Activated CD8-positive, alpha-beta T cell treated with anti-CD3 and anti-CD28 coated beads, Interleukin-2, amount 10 ng/mL, durations not matched to agents 7 days and 5 days (primary cell): ENCODE data around the gene SEC24C. TPM values are rescaled to one million over a fixed set of nuclear protein-coding genes. Genes with fewer than 3 reads are reported as not detected.

Source experiments
- ATAC-seq: fragments of 150-1000 bp; cut with Tn5 transposase; one replicate; pipeline ENCODE4 v1.10.0; 2021; ENCODE audit warnings: moderate library complexity
- CTCF ChIA-PET: fragments of 350-600 bp; sonication (Branson Sonifier 250); formaldehyde crosslinking; loops from one replicate; lab custom pipeline; 2021; ENCODE audit warnings: antibody characterized with exemption; lab: Charles Lee
- POLR2A ChIA-PET: fragments of 350-600 bp; sonication (Branson Sonifier 250); formaldehyde crosslinking; loops from one replicate; lab custom pipeline; 2021; ENCODE audit warnings: antibody characterized with exemption; lab: Charles Lee
- DNase-seq: peaks from one replicate; pipeline ENCODE4 v3.0.0-alpha.2; 2020
- H3K27ac Mint-ChIP-seq: one replicate; pipeline ENCODE4 v1.8.0; 2021; ENCODE audit warnings: mild to moderate bottlenecking, mixed read lengths
- H3K27me3 Mint-ChIP-seq: one replicate; pipeline ENCODE4 v1.8.0; 2021; ENCODE audit warnings: low read depth, mixed read lengths
- H3K36me3 Mint-ChIP-seq: one replicate; pipeline ENCODE4 v1.8.0; 2021; ENCODE audit warnings: low read depth, mixed read lengths
- H3K4me1 Mint-ChIP-seq: one replicate; pipeline ENCODE4 v1.8.0; 2021; ENCODE audit warnings: low read depth, mixed read lengths
- H3K4me3 Mint-ChIP-seq: one replicate; pipeline ENCODE4 v1.8.0; 2021; ENCODE audit warnings: mild to moderate bottlenecking, mixed read lengths
- H3K9me3 Mint-ChIP-seq: one replicate; pipeline ENCODE4 v1.8.0; 2022; ENCODE audit warnings: mixed read lengths; ENCODE audit not compliant: insufficient read depth
- total RNA-seq, 2 experiments: library from RNA; stranded (reverse); gene quantifications; one replicate each; pipeline ENCODE4 v1.2.3, GENCODE V29; 2021

The SEC24C gene
- total RNA-seq, 2 experiments from 2014 or later = 88.9 to 94.6 TPM

GRCh38 chr10:73807471-73807870 lies 63.3 kb downstream of the SEC24C start:
- no peaks in the 10 kb centered on the region for H3K27me3 Mint-ChIP-seq
- H3K4me3 Mint-ChIP-seq = no peak overlapping the region
- no peaks in the 10 kb centered on the region for H3K9me3 Mint-ChIP-seq
- H3K4me1 Mint-ChIP-seq = peaks cover 59% of the 10 kb centered on the region
- POLR2A ChIA-PET = interaction anchor here (0.7 to 1.1 kb wide), 2 partner anchors 9 to 35 kb away, joined by 3 read pairs; a partner anchor contains a TSS
- peak overlapping the region; percentile 18 for H3K27ac Mint-ChIP-seq
- DNase-seq (no peak), ATAC-seq (no peak)
- peaks cover 65% of the 10 kb centered on the region for H3K36me3 Mint-ChIP-seq
- CTCF ChIA-PET = interaction anchor here (1.1 kb wide), 1 partner anchor 19 kb away, joined by 3 read pairs; no protein-coding TSS in a partner anchor

DNA sequence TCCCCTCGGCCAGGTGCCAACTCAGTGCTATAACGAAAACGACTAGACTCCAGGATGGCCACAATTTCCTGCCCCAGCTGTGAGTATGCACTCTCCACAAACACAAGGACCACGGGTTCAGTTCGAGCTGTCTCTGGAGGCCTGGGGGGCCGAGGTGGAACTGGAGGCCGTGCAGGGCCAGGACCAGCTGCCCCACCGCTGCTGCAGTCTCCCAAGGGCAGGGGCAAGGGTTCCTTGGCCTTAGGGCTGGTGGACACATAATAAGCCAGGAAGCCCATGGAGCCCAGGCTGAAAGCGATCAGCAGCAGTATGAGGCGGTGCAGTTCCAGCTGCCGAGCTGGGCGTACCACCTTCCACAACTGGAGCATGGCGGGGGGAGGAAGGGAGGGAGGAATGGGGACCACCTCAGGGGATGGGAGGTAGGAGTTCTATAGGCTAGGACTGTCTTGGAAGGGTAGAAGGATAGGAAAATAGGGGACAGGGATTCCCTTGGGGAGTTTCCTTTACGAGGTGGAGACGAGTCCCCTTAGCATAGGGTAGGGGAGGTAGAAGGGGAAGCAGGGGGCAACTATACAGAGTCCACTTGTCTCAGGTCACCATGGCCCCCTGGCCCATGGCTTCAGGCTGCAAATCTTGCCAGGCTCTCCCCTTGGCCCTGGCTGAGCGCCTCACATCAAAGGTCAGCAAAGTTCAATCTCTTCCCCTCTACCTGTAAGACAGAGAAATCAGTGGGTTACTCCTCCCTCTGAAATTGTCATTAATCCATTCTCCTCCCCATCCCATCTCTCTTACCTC lies 64.0 kb downstream of the SEC24C start:
- no peak overlapping the region for H3K27ac Mint-ChIP-seq
- no peaks in the 10 kb centered on the region for H3K27me3 Mint-ChIP-seq
- CTCF ChIA-PET = interaction anchor here (1.0 to 3.1 kb wide), 5 partner anchors 20 to 71 kb away, joined by 3 to 22 read pairs (median 5); a partner anchor contains a TSS
- no peak overlapping the region for H3K4me3 Mint-ChIP-seq
- H3K9me3 Mint-ChIP-seq = no peaks in the 10 kb centered on the region
- POLR2A ChIA-PET = interaction anchor here (0.8 to 3.1 kb wide), 4 partner anchors 10 to 64 kb away, joined by 3 to 24 read pairs (median 10); partner anchors contain the start of genes CHCHD1, SEC24C and ZSWIM8
- DNase-seq (no peak), ATAC-seq (no peak)
- H3K4me1 Mint-ChIP-seq = peaks cover 61% of the 10 kb centered on the region
- H3K36me3 Mint-ChIP-seq = peaks cover 65% of the 10 kb centered on the region

DNA sequence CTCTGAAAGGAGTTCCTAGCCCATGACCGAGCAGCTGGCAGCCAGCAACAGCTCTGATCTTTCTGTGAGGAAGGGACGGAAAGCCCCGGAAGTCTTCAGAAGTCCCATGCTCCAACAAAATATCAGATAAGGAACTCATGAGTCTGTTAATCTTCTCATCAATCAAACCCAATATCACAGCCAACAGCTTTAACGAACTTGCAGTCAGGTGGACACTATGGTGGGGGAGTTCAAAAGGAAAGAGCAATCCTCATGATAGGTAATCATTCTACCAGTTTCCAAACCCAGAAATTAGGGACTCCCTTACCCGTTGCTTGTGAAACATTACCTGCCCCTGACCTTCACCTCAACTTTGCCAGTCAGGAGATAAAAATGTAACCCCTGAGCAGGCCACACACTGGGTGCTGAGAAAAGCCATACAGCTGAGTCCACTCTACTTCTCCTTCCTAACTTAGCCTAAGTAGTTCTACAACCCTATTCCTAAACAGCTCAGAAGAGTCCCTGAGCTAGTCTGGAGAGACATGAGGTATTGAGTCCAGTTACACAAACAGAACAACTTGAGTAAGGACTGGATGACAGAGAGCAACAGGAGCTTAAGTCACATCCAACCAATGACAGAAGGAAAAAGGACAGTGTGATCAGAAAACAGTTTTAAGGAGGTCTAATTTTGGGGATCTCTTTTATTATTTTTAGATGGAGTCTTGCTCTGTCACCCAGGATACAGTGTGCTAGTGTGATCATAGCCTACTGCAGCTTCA lies 65.1 kb downstream of the SEC24C start:
- Mint-ChIP-seq H3K4me3 (peak overlapping the region; percentile 92), H3K27me3 (no peaks in the 10 kb centered on the region), H3K27ac (peak overlapping the region; percentile 72), H3K4me1 (peaks cover 54% of the 10 kb centered on the region), H3K36me3 (peaks cover 64% of the 10 kb centered on the region), H3K9me3 (no peaks in the 10 kb centered on the region)
- POLR2A ChIA-PET = interaction anchor here (0.8 to 3.1 kb wide), 9 partner anchors 20 to 341 kb away, joined by 3 to 24 read pairs (median 5); partner anchors contain the start of genes ADK, AP3M1, CHCHD1 and SEC24C
- CTCF ChIA-PET = interaction anchor here (0.6 to 3.1 kb wide), 10 partner anchors 11 to 1401 kb away, joined by 3 to 22 read pairs (median 4); partner anchors contain the start of gene CHCHD1
- ATAC-seq = no peak
- DNase-seq = no peak

GRCh38 chr10:73810358-73810734 lies 66.2 kb downstream of the SEC24C start:
- ChIA-PET CTCF (interaction anchor here (1.3 to 3.1 kb wide), 8 partner anchors 12 to 69 kb away, joined by 4 to 22 read pairs (median 6); partner anchors contain the start of gene CHCHD1), POLR2A (interaction anchor here (0.6 to 3.1 kb wide), 13 partner anchors 12 to 340 kb away, joined by 3 to 24 read pairs (median 5); partner anchors contain the start of genes ADK, AP3M1, CHCHD1 and SEC24C)
- peaks cover 52% of the 10 kb centered on the region for H3K4me1 Mint-ChIP-seq
- H3K9me3 Mint-ChIP-seq = no peaks in the 10 kb centered on the region
- peaks cover 69% of the 10 kb centered on the region for H3K36me3 Mint-ChIP-seq
- ATAC-seq = no peak
- H3K4me3 Mint-ChIP-seq = peak overlapping the region; percentile 92
- DNase-seq = peak; percentile 41
- H3K27me3 Mint-ChIP-seq = no peaks in the 10 kb centered on the region
- H3K27ac Mint-ChIP-seq = peak overlapping the region; percentile 93

- Mint-ChIP-seq H3K36me3 (peaks cover 68% of the 10 kb centered on the region), H3K4me1 (peaks cover 48% of the 10 kb centered on the region), H3K9me3 (no peaks in the 10 kb centered on the region), H3K27ac (peak overlapping the region; percentile 93), H3K4me3 (peak overlapping the region; percentile 92), H3K27me3 (no peaks in the 10 kb centered on the region)
- CTCF ChIA-PET = interaction anchor here (1.3 to 3.1 kb wide), 7 partner anchors 12 to 68 kb away, joined by 4 to 22 read pairs (median 6); partner anchors contain the start of gene CHCHD1
- ATAC-seq (peak; percentile 37), DNase-seq (peak; percentile 71)
- POLR2A ChIA-PET = interaction anchor here (0.6 to 3.1 kb wide), 13 partner anchors 12 to 339 kb away, joined by 3 to 24 read pairs (median 5); partner anchors contain the start of genes ADK, AP3M1, CHCHD1 and SEC24C
Measured at GRCh38 chr10:73810735-73811465, 66.7 kb downstream of the SEC24C start.

GRCh38 chr10:73812657-73813056 lies 68.5 kb downstream of the SEC24C start:
- Mint-ChIP-seq H3K36me3 (peaks cover 59% of the 10 kb centered on the region), H3K27me3 (no peaks in the 10 kb centered on the region), H3K4me1 (peaks cover 34% of the 10 kb centered on the region), H3K27ac (no peak overlapping the region), H3K4me3 (peak overlapping the region; percentile 42), H3K9me3 (no peaks in the 10 kb centered on the region)
- CTCF ChIA-PET = interaction anchor here (1.1 kb wide), 1 partner anchor 37 kb away, joined by 5 read pairs; no protein-coding TSS in a partner anchor
- POLR2A ChIA-PET = interaction anchor here (1.0 kb wide), 1 partner anchor 13 kb away, joined by 3 read pairs; no protein-coding TSS in a partner anchor
- DNase-seq (no peak), ATAC-seq (no peak)

DNA sequence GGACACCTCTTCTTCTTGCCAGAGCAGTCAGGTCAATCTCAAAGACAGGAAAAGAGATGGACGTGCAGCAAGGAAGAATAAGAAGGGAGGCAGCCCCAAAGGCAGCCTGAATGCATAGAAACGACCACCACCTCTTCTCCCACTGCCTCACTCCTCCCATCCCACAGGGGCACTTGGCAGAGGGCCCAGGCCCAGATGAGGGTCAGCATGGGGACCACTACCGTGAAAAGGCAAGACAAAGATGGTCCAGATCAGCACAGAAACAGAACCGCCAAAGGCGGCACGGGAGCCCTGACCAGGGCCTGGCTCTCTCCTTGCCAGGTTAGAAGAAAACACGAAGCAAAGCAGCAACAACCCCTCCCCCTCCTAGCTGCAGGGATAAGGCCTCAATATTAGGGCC lies 69.2 kb downstream of the SEC24C start:
- no peak overlapping the region for H3K4me3 Mint-ChIP-seq
- H3K36me3 Mint-ChIP-seq = peaks cover 56% of the 10 kb centered on the region
- H3K9me3 Mint-ChIP-seq = no peaks in the 10 kb centered on the region
- no peak overlapping the region for H3K27ac Mint-ChIP-seq
- CTCF ChIA-PET = no interaction called here
- POLR2A ChIA-PET = no interaction called here
- H3K4me1 Mint-ChIP-seq = peaks cover 28% of the 10 kb centered on the region
- DNase-seq (no peak), ATAC-seq (no peak)
- no peaks in the 10 kb centered on the region for H3K27me3 Mint-ChIP-seq

GRCh38 chr10:73814276-73814895 lies 70.2 kb downstream of the SEC24C start:
- peaks cover 45% of the 10 kb centered on the region for H3K36me3 Mint-ChIP-seq
- ATAC-seq (no peak), DNase-seq (no peak)
- H3K4me1 Mint-ChIP-seq = peaks cover 18% of the 10 kb centered on the region
- no peak overlapping the region for H3K4me3 Mint-ChIP-seq
- no peak overlapping the region for H3K27ac Mint-ChIP-seq
- ChIA-PET CTCF (interaction anchor here (2.7 kb wide), 1 partner anchor 65 kb away, joined by 11 read pairs; no protein-coding TSS in a partner anchor), POLR2A (no interaction called here)
- no peaks in the 10 kb centered on the region for H3K9me3 Mint-ChIP-seq
- no peaks in the 10 kb centered on the region for H3K27me3 Mint-ChIP-seq

GRCh38 chr10:73814896-73815718 lies 70.9 kb downstream of the SEC24C start:
- H3K36me3 Mint-ChIP-seq = peaks cover 45% of the 10 kb centered on the region
- ATAC-seq = no peak
- peaks cover 10% of the 10 kb centered on the region for H3K4me1 Mint-ChIP-seq
- ChIA-PET CTCF (interaction anchor here (0.9 to 2.7 kb wide), 4 partner anchors 15 to 65 kb away, joined by 3 to 11 read pairs (median 4); a partner anchor contains a TSS), POLR2A (no interaction called here)
- no peaks in the 10 kb centered on the region for H3K27me3 Mint-ChIP-seq
- H3K9me3 Mint-ChIP-seq = no peaks in the 10 kb centered on the region
- no peak overlapping the region for H3K27ac Mint-ChIP-seq
- DNase-seq = no peak
- no peak overlapping the region for H3K4me3 Mint-ChIP-seq

DNA sequence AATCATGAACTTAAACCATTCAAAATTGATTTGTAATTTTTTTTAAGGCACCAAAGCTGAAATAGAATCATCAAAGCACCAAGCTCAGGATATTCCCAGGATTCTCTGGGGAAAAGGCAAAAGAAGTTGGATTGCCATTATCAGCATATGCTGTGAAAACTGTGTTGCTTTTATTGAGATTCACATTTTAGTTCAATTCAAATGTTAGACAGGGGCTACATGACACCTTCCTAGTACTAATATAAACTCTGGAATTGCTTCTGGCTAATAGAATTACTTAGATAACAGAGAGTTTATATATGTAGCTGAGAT lies 71.5 kb downstream of the SEC24C start:
- Mint-ChIP-seq H3K4me1 (peaks cover 6% of the 10 kb centered on the region), H3K36me3 (peaks cover 42% of the 10 kb centered on the region), H3K27me3 (no peaks in the 10 kb centered on the region), H3K27ac (no peak overlapping the region), H3K9me3 (no peaks in the 10 kb centered on the region), H3K4me3 (no peak overlapping the region)
- ChIA-PET POLR2A (no interaction called here), CTCF (interaction anchor here (0.9 to 2.7 kb wide), 4 partner anchors 14 to 64 kb away, joined by 3 to 11 read pairs (median 4); a partner anchor contains a TSS)
- ATAC-seq (no peak), DNase-seq (no peak)
